ENCODE data around the gene GALNT10.

The GALNT10 gene

GRCh38 chr5:154165886-154166285 is 24.6 kb upstream of the GALNT10 start:
- no peak overlapping the region for H3K9ac ChIP-seq (ENCODE audit: low read depth, low read length)
- peaks cover 26% of the 10 kb centered on the region; the same call in 1 of the 2 replicates for H3K4me1 ChIP-seq (ENCODE audit: insufficient read depth, low read length)
- H3K36me3 ChIP-seq (ENCODE audit: insufficient read depth, low read length) = no peaks in the 10 kb centered on the region
- no peaks in the 10 kb centered on the region for H3K9me3 ChIP-seq (ENCODE audit: control insufficient read depth, insufficient read depth, low read length)

- peaks cover 26% of the 10 kb centered on the region; the same call in 1 of the 2 replicates for H3K4me1 ChIP-seq (ENCODE audit: insufficient read depth, low read length)
- no peaks in the 10 kb centered on the region for H3K9me3 ChIP-seq (ENCODE audit: control insufficient read depth, insufficient read depth, low read length)
- H3K9ac ChIP-seq (ENCODE audit: low read depth, low read length) = no peak overlapping the region
- no peaks in the 10 kb centered on the region for H3K36me3 ChIP-seq (ENCODE audit: insufficient read depth, low read length)
Measured at GRCh38 chr5:154166901-154167791, 23.4 kb upstream of the GALNT10 start.

- Histone ChIP-seq H3K36me3 (ENCODE audit: insufficient read depth, low read length) (no peaks in the 10 kb centered on the region), H3K4me1 (ENCODE audit: insufficient read depth, low read length) (peaks cover 26% of the 10 kb centered on the region; the same call in 1 of the 2 replicates), H3K9ac (ENCODE audit: low read depth, low read length) (no peak overlapping the region), H3K9me3 (ENCODE audit: control insufficient read depth, insufficient read depth, low read length) (no peaks in the 10 kb centered on the region)
Measured at GRCh38 chr5:154168395-154168794, 22.1 kb upstream of the GALNT10 start.

GRCh38 chr5:154172785-154173184 is 17.7 kb upstream of the GALNT10 start:
- Histone ChIP-seq H3K9me3 (ENCODE audit: control insufficient read depth, insufficient read depth, low read length) (no peaks in the 10 kb centered on the region), H3K9ac (ENCODE audit: low read depth, low read length) (no peak overlapping the region), H3K4me1 (ENCODE audit: insufficient read depth, low read length) (0 out of 2 replicates have a peak, but pooled peaks cover 4% of the 10 kb centered on the region), H3K36me3 (ENCODE audit: insufficient read depth, low read length) (no peaks in the 10 kb centered on the region)

GRCh38 chr5:154174091-154174490 is 16.4 kb upstream of the GALNT10 start:
- Histone ChIP-seq H3K36me3 (ENCODE audit: insufficient read depth, low read length) (no peaks in the 10 kb centered on the region), H3K4me1 (ENCODE audit: insufficient read depth, low read length) (no peaks in the 10 kb centered on the region)

GRCh38 chr5:154176181-154176580 is 14.4 kb upstream of the GALNT10 start:
- no peak overlapping the region for H3K9ac ChIP-seq (ENCODE audit: low read depth, low read length)
- H3K36me3 ChIP-seq (ENCODE audit: insufficient read depth, low read length) = no peaks in the 10 kb centered on the region
- no peaks in the 10 kb centered on the region for H3K9me3 ChIP-seq (ENCODE audit: control insufficient read depth, insufficient read depth, low read length)
- H3K4me1 ChIP-seq (ENCODE audit: insufficient read depth, low read length) = no peaks in the 10 kb centered on the region

More at GRCh38 chr5:154174091-154174490, 16.4 kb upstream of the GALNT10 start:
- H3K9me3 ChIP-seq (ENCODE audit: control insufficient read depth, insufficient read depth, low read length) = no peaks in the 10 kb centered on the region
- no peak overlapping the region for H3K9ac ChIP-seq (ENCODE audit: low read depth, low read length)

- Histone ChIP-seq H3K9me3 (ENCODE audit: control insufficient read depth, insufficient read depth, low read length) (no peaks in the 10 kb centered on the region), H3K36me3 (ENCODE audit: insufficient read depth, low read length) (no peaks in the 10 kb centered on the region), H3K9ac (ENCODE audit: low read depth, low read length) (no peak overlapping the region), H3K4me1 (ENCODE audit: insufficient read depth, low read length) (no peaks in the 10 kb centered on the region)
Measured at GRCh38 chr5:154178661-154179060, 11.9 kb upstream of the GALNT10 start.

GRCh38 chr5:154179846-154180710 is 10.5 kb upstream of the GALNT10 start:
- Histone ChIP-seq H3K4me1 (ENCODE audit: insufficient read depth, low read length) (no peaks in the 10 kb centered on the region), H3K9ac (ENCODE audit: low read depth, low read length) (no peak overlapping the region), H3K36me3 (ENCODE audit: insufficient read depth, low read length) (no peaks in the 10 kb centered on the region), H3K9me3 (ENCODE audit: control insufficient read depth, insufficient read depth, low read length) (no peaks in the 10 kb centered on the region)

GRCh38 chr5:154181161-154181560 is 9.4 kb upstream of the GALNT10 start:
- no peaks in the 10 kb centered on the region for H3K9me3 ChIP-seq (ENCODE audit: control insufficient read depth, insufficient read depth, low read length)
- H3K4me1 ChIP-seq (ENCODE audit: insufficient read depth, low read length) = no peaks in the 10 kb centered on the region
- H3K36me3 ChIP-seq (ENCODE audit: insufficient read depth, low read length) = no peaks in the 10 kb centered on the region
- no peak overlapping the region for H3K9ac ChIP-seq (ENCODE audit: low read depth, low read length)

GRCh38 chr5:154189256-154189818 is 1.2 kb upstream of the GALNT10 start:
- no peaks in the 10 kb centered on the region for H3K9me3 ChIP-seq (ENCODE audit: control insufficient read depth, insufficient read depth, low read length)
- peak overlapping the region; percentile 65; the same call in 1 of the 2 replicates for H3K9ac ChIP-seq (ENCODE audit: low read depth, low read length)
- peaks cover under 1% of the 10 kb centered on the region for H3K4me1 ChIP-seq (ENCODE audit: insufficient read depth, low read length)
- no peaks in the 10 kb centered on the region for H3K36me3 ChIP-seq (ENCODE audit: insufficient read depth, low read length)

GRCh38 chr5:154189819-154190594 is 526 bp upstream of the GALNT10 start:
- peaks cover 7% of the 10 kb centered on the region for H3K4me1 ChIP-seq (ENCODE audit: insufficient read depth, low read length)
- no peaks in the 10 kb centered on the region for H3K36me3 ChIP-seq (ENCODE audit: insufficient read depth, low read length)
- peak overlapping the region; percentile 65; the same call in 1 of the 2 replicates for H3K9ac ChIP-seq (ENCODE audit: low read depth, low read length)
- H3K9me3 ChIP-seq (ENCODE audit: control insufficient read depth, insufficient read depth, low read length) = no peaks in the 10 kb centered on the region

- Histone ChIP-seq H3K36me3 (ENCODE audit: insufficient read depth, low read length) (no peaks in the 10 kb centered on the region), H3K4me1 (ENCODE audit: insufficient read depth, low read length) (peaks cover 14% of the 10 kb centered on the region), H3K9me3 (ENCODE audit: control insufficient read depth, insufficient read depth, low read length) (no peaks in the 10 kb centered on the region), H3K9ac (ENCODE audit: low read depth, low read length) (no peak overlapping the region; the same call in 1 of the 2 replicates)
Measured at GRCh38 chr5:154191467-154192261, 1.1 kb downstream of the GALNT10 start.

- Histone ChIP-seq H3K4me1 (ENCODE audit: insufficient read depth, low read length) (peaks cover 29% of the 10 kb centered on the region), H3K9me3 (ENCODE audit: control insufficient read depth, insufficient read depth, low read length) (no peaks in the 10 kb centered on the region), H3K9ac (ENCODE audit: low read depth, low read length) (no peak overlapping the region), H3K36me3 (ENCODE audit: insufficient read depth, low read length) (no peaks in the 10 kb centered on the region)
Measured at GRCh38 chr5:154193283-154193682, 2.8 kb downstream of the GALNT10 start.

All from ES-I3 (cell line).